ENCODE results near the gene DNAH11.

The DNAH11 gene

DNA sequence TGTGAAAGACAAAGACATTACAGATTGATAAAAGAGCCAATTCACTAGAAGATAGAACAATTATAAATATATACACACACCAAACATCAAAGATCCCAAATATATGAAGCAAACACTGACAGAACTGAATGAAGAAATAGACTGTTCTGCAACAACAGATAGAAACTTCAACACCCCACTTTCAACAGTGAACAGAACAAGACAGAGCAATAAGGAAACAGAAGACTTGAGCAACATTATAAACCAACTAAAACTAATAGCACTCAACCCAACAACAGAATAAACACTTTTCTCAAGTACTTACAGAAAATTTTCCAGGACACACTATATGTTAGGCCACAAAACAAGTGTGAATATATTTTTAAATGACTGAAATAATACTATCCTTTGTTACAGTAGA lies 392.0 kb downstream of the DNAH11 start:
- DNase-seq (ENCODE audit: low read depth in 2 of 2), result no peak

DNA sequence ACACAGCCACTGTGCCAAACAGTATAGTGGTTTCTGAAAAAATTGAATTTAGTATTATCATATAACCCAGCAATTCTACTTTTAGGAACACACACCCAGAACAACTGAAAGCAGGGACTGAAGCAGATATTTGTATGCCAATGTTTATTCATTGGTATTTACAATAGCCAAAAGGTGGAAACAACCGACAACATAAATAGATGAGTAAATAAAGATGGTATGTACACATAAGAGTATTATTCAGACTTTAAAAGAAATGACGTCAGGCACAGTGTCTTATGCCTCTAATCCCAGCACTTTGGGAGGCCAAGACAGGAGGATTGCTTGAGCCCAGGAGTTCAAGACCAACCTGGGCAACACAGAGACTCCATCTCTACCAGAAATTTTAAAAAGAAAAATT lies 395.6 kb downstream of the DNAH11 start:
- no peak for DNase-seq (ENCODE audit: low read depth in 2 of 2)

DNA sequence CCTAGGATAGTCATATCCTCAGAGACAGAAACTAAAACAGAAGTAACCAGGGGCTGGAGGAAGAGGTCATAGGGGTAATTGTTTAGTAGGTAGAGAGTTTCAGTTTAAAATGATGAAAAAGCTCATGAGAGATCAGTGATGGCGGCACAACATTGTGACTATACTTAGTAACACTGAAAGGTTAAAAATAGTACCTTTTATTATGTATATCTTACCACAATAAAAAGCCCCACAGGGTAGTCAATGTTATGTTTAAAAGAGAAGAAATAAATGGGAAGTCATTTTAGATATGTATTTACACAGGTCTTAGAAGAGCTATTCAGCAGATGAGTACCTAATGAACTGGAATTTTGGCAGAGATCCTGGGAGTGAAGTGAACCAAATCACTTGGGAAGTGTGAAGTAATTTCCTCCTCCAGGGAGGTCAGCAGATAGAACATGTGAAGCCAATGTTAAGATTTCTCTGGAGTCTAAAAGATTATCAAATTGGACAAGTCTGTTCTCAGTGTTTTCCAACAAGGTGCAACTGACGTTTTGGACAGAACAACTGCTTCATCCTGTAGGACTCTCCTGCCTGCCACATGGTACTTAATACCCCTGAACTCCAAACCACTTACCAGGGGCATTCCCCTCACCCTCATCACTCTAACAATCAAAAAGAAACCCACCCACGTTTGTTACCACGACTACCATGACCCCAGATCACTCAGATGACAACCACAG lies 396.5 kb downstream of the DNAH11 start:
- DNase-seq (ENCODE audit: low read depth in 2 of 2), result no peak

DNA sequence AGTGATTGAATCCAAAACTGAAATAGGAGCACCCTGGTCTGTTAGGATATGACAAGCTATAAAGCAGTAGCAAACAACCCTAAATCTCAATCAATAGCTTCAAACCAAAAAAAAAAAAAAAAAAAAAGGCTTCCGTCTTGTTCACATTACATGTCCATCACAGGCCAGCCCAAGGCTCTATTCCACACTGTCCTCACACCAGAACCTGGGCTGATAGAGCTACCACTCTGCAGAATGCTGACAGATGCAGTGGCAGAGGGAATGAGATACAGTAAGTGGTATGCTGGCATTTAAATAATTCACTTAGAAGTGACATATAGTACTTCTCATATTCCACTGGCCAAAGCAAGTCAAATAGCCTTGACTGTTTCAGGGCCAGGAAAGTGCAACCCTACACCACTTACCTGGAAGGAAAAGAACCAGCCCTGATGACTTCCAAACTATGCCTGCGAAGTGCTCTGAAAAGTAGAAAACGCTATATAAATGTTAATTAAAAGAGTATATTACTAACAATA lies 397.1 kb downstream of the DNAH11 start:
- no peak for DNase-seq (ENCODE audit: low read depth in 2 of 2)

DNA sequence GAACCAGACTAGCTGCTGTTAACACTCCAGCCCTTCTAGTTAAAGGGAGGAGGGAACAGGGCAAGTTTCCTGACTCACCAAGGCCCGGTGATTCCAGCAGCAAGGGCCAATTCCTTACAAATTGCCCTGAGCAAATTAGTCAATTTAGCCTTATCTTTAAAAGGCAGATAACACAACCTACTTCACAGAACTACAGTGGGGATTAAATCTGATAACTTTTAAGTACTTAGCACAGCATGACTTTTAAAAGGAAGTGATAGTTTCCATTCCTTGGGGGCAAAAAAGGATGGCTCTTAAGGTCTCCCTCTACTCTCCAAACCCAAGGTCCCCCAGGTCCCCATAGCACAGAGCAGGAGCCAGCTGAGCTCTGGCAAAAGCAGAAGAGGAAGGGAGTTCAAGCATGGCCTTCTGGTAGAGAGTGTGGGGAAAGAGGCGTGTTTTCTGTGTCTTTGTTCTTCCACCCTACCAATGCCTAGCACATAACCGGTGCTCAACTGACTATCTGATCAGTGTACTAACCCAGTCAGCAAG lies 398.8 kb downstream of the DNAH11 start:
- no peak for DNase-seq (ENCODE audit: low read depth in 2 of 2)

DNA sequence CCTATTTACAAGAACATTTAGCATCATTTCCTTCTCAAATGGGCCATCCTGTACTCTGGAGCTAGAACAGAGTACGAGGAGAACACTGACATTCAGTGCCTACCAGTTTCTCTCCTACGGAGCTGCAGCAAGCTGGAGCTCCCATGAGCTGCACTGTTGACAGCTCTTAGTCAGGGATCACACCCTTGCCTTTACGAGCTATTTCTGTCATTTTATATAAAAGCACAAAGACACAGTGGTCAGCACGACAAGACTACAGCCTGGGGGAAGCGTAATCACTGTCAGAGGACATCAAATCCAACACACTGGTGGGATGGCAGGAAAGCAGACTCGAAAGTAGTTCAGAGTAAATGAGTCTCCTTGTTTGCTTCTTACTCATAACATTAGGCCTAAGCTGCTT lies 400.1 kb downstream of the DNAH11 start:
- no peak for DNase-seq (ENCODE audit: low read depth in 2 of 2)

DNA sequence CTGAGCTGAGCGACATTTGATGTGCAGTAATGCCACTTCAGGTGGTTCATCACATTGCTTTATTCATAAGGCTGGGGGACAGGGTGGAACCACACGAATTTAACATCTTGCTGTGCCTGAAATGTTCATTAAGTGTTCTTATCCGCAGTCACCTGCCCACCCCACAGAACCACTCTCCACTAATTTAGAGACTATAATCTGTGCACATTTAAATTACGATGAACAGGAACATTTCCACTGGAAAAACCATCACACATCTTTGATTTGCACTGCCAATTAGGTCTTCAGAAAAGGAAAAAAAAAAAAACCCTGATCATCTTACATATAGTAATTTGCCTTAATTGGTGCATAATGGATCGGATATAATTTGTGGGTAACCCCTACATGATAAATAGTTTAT lies 400.6 kb downstream of the DNAH11 start:
- DNase-seq (ENCODE audit: low read depth in 2 of 2), result no peak

DNA sequence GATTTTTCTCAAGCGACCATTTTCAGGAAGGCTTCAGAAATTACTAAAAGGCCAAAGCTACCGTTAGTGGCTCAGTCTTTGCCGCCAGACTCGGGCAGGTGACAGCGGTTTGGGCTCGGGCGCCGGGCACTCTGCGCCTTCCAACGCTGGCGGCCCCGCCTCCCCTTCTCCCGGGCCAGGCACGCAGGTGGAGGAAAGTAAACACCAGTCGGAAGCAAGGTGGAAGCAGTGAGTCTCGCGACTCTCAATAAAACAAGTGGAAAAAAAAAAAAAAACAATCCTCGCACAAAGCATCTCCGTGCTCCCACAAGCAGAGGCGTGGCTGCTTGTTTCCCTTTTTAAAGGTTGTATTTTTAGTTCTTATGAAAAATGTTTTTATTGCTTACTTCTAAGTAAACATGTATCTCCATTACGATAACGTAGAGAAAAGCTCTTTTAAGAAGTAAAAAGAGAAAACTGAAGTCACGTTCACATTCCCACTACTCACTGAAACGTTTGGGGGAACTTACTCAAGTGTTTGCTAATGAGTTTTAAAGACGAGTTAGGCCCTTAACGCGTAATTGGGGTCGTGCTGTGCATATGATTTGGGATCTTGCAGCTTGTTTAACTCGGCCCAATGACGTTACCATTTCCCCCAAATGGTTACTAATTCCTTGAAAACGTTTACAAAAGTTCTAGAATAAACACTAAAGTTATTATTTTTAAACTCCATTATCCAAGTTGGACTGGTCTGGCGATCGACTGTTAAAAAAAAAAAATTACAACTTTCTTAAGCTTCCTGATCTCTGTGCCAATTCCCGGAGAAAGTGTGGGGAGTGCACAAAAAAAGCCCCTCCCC lies 402.0 kb downstream of the DNAH11 start:
- DNase-seq (ENCODE audit: low read depth in 2 of 2), result peak in 1 of 2 donors; percentile 1

DNA sequence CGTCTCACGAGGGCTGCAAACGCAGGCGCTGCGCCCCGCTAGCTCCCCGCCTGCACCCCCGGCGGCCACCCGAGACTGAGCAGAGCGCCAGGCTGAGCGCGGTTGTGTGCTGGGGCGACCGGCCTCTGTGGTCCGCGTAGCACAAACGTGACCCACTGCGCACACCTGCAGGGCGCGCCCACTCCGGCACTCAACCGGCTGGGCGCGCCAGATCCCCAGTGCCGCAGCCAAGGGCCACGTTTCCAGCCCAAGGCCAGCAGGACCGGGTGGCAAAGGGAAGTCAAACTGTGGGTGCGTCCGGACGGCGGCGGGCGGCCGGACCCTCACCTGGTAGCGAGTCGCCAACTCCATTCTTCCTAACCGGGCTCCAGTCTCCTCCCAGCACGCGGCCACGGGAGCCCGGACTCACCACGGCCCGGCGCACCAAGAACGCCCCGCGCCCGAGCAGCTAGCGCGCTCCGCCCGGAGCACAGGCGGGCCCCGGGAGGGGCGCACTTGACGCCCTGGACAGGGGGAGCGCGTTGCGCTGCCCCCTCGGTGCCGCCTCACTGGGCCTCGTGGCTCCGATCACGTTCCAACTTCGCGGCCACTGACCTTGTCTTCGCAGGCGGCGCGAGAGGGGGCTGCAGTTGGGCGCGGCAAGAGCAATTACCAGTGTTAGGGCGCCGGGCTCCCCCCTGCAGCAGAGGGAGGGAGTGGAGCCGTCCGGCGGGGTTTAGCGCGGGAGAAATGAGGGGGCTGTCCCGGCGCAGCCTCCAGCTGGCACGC lies 402.8 kb downstream of the DNAH11 start, which contains the start of gene CDCA7L:
CDCA7L (minus strand) TSS at position 446 of the 768 bp plus-strand sequence; CDS start at position 351, 95 bp downstream.
- peak; percentile 8 to 19 for DNase-seq (ENCODE audit: low read depth in 2 of 2)

DNA sequence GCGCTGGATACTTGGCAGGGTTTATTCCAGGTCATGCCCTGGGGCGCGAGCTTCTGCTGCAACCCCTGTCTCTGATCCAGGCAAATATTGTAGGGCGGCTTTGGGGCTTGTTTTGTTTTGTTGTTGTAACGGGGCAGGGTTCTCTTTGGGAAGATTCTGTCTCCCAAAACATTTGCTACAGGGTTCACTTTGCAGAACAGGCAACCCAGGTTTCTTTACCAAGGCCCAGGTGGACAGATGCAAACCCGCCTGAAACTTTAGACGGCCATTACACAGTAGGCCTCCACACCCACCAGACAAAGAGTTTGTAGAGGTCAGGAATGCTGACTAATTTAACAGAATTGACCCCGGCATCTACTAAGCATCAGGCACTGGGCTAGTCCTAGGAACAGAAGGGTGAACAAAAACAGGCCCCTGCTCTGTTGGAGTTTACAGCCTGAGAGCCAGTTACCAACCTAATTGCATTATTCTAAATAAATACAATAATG lies 403.4 kb downstream of the DNAH11 start:
- no peak for DNase-seq (ENCODE audit: low read depth in 2 of 2)

DNA sequence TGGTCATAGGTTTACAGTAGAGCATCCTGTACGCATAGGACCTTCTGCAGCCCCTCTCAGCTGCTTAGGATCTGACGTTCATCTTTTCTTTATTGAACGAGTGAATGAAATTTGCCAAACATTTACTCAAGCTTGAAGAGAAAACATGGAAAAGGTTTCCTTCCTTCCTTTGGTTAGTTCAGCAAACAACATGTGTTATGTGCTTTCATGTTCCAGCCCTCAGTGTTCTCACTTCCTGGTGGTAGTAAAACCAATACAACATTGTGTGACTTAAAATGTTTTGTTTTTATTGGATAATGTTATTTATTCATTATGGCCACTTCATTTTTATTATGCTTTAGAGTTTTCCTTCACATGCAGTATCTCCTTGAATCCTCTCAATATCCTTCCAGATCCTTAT lies 404.2 kb downstream of the DNAH11 start:
- no peak for DNase-seq (ENCODE audit: low read depth in 2 of 2)

DNA sequence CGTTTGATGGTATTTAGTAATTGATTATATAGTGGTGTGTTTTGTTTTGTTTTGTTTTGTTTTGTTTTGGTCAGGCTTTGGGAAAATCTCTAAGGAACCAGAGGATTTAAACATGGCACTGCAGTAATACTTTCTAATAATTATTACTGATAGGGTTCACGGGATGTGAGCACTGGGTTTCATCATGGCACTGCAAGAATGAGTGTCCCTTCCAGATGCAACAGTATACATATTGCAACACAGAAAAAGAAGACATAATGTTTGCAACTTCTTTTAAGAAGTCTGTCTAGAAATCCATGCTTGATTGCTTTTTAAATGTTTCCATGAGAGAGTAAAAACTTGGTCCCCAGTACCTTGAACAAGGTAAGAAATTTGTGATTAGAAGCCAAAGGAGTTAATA lies 405.1 kb downstream of the DNAH11 start:
- no peak for DNase-seq (ENCODE audit: low read depth in 2 of 2)

DNA sequence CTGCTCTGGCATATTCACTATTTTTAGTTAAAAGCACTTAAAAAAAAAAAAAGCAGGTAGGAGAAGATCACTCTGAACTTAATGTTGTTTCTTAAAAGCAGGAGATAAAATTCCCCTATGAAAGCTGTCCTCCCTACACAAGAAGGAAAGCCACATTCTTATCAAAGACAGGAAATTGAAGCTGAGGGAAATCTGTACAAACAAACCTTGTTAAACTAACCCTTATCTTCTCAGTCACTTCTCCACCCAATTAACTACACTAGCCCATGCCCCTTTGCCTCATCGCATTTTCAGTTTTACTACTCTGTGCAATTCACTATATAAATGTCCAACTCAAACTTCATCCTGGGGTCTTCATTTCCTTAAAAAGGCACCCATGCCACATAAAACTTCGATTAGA lies 405.5 kb downstream of the DNAH11 start:
- no peak for DNase-seq (ENCODE audit: low read depth in 2 of 2)

DNA sequence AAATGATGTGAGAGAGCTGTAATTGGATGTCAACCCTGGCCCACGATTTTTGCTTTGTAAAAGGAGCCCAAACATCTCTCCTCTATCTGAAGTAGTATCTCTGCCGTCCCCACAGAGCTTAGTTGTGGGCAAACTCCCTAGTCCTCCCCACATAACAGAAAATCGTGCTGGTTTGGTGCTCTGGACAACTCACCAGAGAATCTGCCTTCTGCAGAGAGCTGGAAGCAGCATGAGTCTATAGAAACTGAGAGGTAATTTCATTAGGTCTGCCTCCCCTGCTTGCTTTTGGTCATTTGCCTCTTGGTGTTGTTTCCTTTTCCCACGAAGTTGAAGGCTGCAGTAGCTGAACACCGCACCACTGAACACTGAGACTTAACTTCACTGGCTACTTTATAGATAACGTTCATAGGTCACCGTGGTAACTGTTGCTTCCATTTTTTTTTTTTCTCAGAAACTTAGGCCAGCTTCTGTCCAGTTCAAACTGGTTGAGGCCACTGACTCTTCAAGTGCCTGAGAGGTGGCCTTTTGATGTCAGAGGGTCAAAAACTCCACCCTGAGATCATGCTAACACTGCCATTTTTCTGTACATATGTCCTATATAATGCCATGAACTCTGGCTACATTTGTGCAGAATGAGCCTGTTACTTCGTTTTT lies 406.2 kb downstream of the DNAH11 start:
- no peak for DNase-seq (ENCODE audit: low read depth in 2 of 2)
